HCT116 (cell line): Measurements from ENCODE around the gene CD2. TPM values are rescaled to one million over a fixed set of nuclear protein-coding genes. Genes with fewer than 3 reads are reported as not detected.

Source experiments
- ATAC-seq: fragments of 200-7000 bp; cut with Tn5 transposase; 2 replicates; pipeline ENCODE4 v1.9.1; 2020; ENCODE audit warnings: mild to moderate bottlenecking, moderate library complexity
- BruUV-seq: library from RNA; stranded (reverse); fragments of 400-500 nt; replicated peaks from 2 replicates; lab custom pipeline; 2021; lab: Mats Ljungman, UMichigan
- CTCF ChIA-PET: fragments of 300-600 bp; sonication (Branson Sonifier 250); formaldehyde crosslinking; loops from one replicate; lab custom pipeline; 2021; ENCODE audit warnings: antibody characterized with exemption; lab: Charles Lee
- POLR2A ChIA-PET: fragments of 300-600, 350-600 bp; sonication (Branson Sonifier 250); formaldehyde crosslinking; loops from one replicate; lab custom pipeline; 2021; ENCODE audit warnings: antibody characterized with exemption; lab: Charles Lee
- RAD21 ChIA-PET, 2 experiments: fragments of 300-600 bp; sonication (Branson Sonifier 250); formaldehyde crosslinking; loops; one replicate each; lab custom pipeline; 2023; ENCODE audit warnings: low total read pairs in 2 of 2; ENCODE audit not compliant: uncharacterized antibody in 2 of 2, unreplicated experiment in 2 of 2, low non-redundant PET in 1 of 2; lab: Charles Lee
- DNase-seq: peaks from one replicate; pipeline ENCODE4 v3.0.0-alpha.2; 2010; ENCODE audit warnings: low read depth, low spot score
- H2AFZ ChIP-seq: fragments of 200-600 bp; shearing (Covaris generic), sonication (generic); 2 replicates; pipeline ENCODE4 v1.6.1; 2017; ENCODE audit warnings: low read depth, mixed run types, mixed read lengths, antibody characterized with exemption, low read length; ENCODE audit not compliant: poor library complexity, severe bottlenecking
- H3K27ac ChIP-seq: 2 replicates; pipeline ENCODE4 v1.5.1; 2012; ENCODE audit warnings: low read depth, low read length
- H3K27me3 ChIP-seq: fragments of 200-600 bp; sonication (generic); 2 replicates; pipeline ENCODE4 v1.6.1; 2016; ENCODE audit warnings: mixed run types, low read length, mixed read lengths; ENCODE audit not compliant: insufficient read depth
- H3K36me3 ChIP-seq, 2 experiments: fragments of 200-500 bp in 1 of 2; fragments of 200-600 bp in 1 of 2; sonication (Bioruptor generic) in 1 of 2; sonication (generic) in 1 of 2; 2 replicates each; pipeline versions ENCODE4 v1.5.1 to v1.6.1; 2014 to 2016; ENCODE audit warnings: low read length in 2 of 2, inconsistent platforms in 1 of 2, mixed read lengths in 1 of 2, mixed run types in 1 of 2; ENCODE audit not compliant: insufficient read depth in 2 of 2, control insufficient read depth in 1 of 2
- H3K4me1 ChIP-seq, 2 experiments: fragments of 200-600 bp in 1 of 2; sonication (generic) in 1 of 2; 2 replicates each; pipeline versions ENCODE4 v1.5.1 to v1.6.1; 2012 to 2017; ENCODE audit warnings: low read length in 2 of 2, inconsistent platforms in 1 of 2, mild to moderate bottlenecking in 1 of 2, mixed read lengths in 1 of 2, mixed run types in 1 of 2, moderate library complexity in 1 of 2; ENCODE audit not compliant: insufficient read depth in 2 of 2, control insufficient read depth in 1 of 2
- H3K4me2 ChIP-seq: fragments of 200-600 bp; sonication (generic); 2 replicates; pipeline ENCODE4 v1.6.1; 2017; ENCODE audit warnings: mixed run types, low read length, mixed read lengths
- H3K4me3 ChIP-seq, 2 experiments: fragments of 200-600 bp in 1 of 2; sonication (generic) in 1 of 2; replicated peaks in 1 of 2; 2 replicates each; pipeline ENCODE4 v1.5.1; 2011 to 2016; ENCODE audit warnings: low read length in 2 of 2, control low read depth in 1 of 2, low read depth in 1 of 2, mild to moderate bottlenecking in 1 of 2, mixed read lengths in 1 of 2, mixed run types in 1 of 2
- H3K79me2 ChIP-seq: fragments of 200-600 bp; sonication (generic); 2 replicates; pipeline ENCODE4 v1.6.1; 2017; ENCODE audit warnings: mild to moderate bottlenecking, mixed run types, low read length, moderate library complexity, mixed read lengths; ENCODE audit not compliant: insufficient read depth
- H3K9ac ChIP-seq: fragments of 200-600 bp; sonication (generic); 2 replicates; pipeline ENCODE4 v1.6.1; 2016; ENCODE audit warnings: low read length, mixed read lengths
- H3K9me2 ChIP-seq: fragments of 200-600 bp; sonication (generic), shearing (Covaris generic); 2 replicates; pipeline ENCODE4 v1.6.1; 2017; ENCODE audit warnings: mixed run types, mild to moderate bottlenecking, moderate library complexity; ENCODE audit not compliant: insufficient read depth
- H3K9me3 ChIP-seq, 2 experiments: fragments of 200-500 bp in 1 of 2; fragments of 200-600 bp in 1 of 2; sonication (Bioruptor generic) in 1 of 2; sonication (generic) in 1 of 2; 2 replicates each; pipeline ENCODE4 v1.6.1; 2014 to 2017; ENCODE audit warnings: low read length in 2 of 2, mixed read lengths in 2 of 2, inconsistent platforms in 1 of 2, low read depth in 1 of 2, mild to moderate bottlenecking in 1 of 2, mixed run types in 1 of 2, moderate library complexity in 1 of 2; ENCODE audit not compliant: control insufficient read depth in 1 of 2, insufficient read depth in 1 of 2
- H4K20me1 ChIP-seq: fragments of 200-600 bp; sonication (generic), shearing (Covaris generic); 2 replicates; pipeline ENCODE4 v1.6.1; 2017; ENCODE audit warnings: mixed run types, mild to moderate bottlenecking, moderate library complexity; ENCODE audit not compliant: insufficient read depth
- CBX3 ChIP-seq: IDR thresholded peaks from 2 replicates; pipeline ENCODE4 v1.6.1; 2012; ENCODE audit warnings: low read depth
- CEBPB ChIP-seq: IDR thresholded peaks from 2 replicates; pipeline ENCODE4 v1.6.1; 2012; ENCODE audit warnings: low read depth
- EGR1 ChIP-seq: IDR thresholded peaks from 2 replicates; pipeline ENCODE4 v1.6.1; 2012; ENCODE audit warnings: low read depth
- EZH2 ChIP-seq: fragments of 200-600 bp; sonication (generic); IDR thresholded peaks from 2 replicates; pipeline ENCODE4 v1.6.1; 2017; ENCODE audit warnings: antibody characterized with exemption, mixed run types
- EZH2phosphoT487 ChIP-seq: fragments of 200-600 bp; IDR thresholded peaks from 2 replicates; pipeline ENCODE4 v1.6.1; 2018; ENCODE audit warnings: antibody characterized with exemption, borderline replicate concordance
- JUND ChIP-seq: IDR thresholded peaks from 2 replicates; pipeline ENCODE4 v1.6.1; 2012
- RAD21 ChIP-seq: IDR thresholded peaks from 2 replicates; pipeline ENCODE4 v1.6.1; 2012; ENCODE audit warnings: low read depth, mild to moderate bottlenecking
- SIN3A ChIP-seq: IDR thresholded peaks from 2 replicates; pipeline ENCODE4 v1.6.1; 2012; ENCODE audit warnings: low read depth
- TCF7L2 ChIP-seq: IDR thresholded peaks from 2 replicates; pipeline ENCODE4 v1.7.0; 2011; ENCODE audit warnings: borderline replicate concordance, inconsistent platforms; ENCODE audit not compliant: insufficient read depth, insufficient read length; ENCODE audit errors: extremely low read depth
- YY1 ChIP-seq: IDR thresholded peaks from 2 replicates; pipeline ENCODE4 v1.6.1; 2011; ENCODE audit warnings: low read length, low read depth, moderate library complexity, mild to moderate bottlenecking; ENCODE audit not compliant: insufficient replicate concordance; ENCODE audit errors: extremely low read depth
- ZFX ChIP-seq: fragments of 450-650 bp; IDR thresholded peaks from 2 replicates; pipeline ENCODE4 v1.6.1; 2017
- intact Hi-C: fragments of 100-400 bp; cut with micrococcal nuclease; formaldehyde crosslinking; loops from 2 replicates; pipeline ENCODE4 v1.10.0; 2022
- total RNA-seq: library from RNA; stranded (reverse); gene quantifications from one replicate; pipeline ENCODE4 v1.2.1, GENCODE V29; 2021; ENCODE audit not compliant: unreplicated experiment
- TF ChIP-seq, protein P1 (sequence below): IDR thresholded peaks from 2 replicates; pipeline ENCODE4 v1.6.1; 2012; ENCODE audit warnings: low read depth
- TF ChIP-seq, protein P2 (sequence below): IDR thresholded peaks from 2 replicates; pipeline ENCODE4 v1.6.1; 2011; ENCODE audit warnings: mild to moderate bottlenecking, low read length, moderate library complexity; ENCODE audit not compliant: insufficient replicate concordance; ENCODE audit errors: extremely low read depth
- TF ChIP-seq, protein P3 (sequence below): IDR thresholded peaks from 2 replicates; pipeline ENCODE4 v1.6.1; 2012

CD2 gene
- total RNA-seq, 1 experiment from 2014 or later, result 0.57 TPM

DNA sequence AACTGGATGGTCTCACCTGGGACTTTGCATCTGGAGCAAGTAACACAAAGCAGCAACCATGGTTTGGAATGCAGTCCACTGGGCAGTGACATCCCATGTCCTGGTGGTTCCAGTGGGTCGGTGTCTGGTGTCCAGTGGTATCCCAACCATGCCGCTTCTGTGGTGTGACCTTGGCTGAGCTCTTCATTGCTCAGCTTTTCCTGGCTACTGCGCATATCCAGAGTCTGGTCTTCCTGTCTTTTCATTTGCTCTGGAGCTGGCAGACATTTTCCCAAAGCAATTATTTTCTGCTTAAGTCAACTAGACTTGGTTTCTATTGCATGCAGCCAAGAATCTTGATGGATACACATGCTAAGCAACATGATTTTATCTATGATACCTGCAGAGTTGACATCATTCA is 28.4 kb upstream of the CD2 start (continued):
- TF ChIP-seq, protein P1, sequence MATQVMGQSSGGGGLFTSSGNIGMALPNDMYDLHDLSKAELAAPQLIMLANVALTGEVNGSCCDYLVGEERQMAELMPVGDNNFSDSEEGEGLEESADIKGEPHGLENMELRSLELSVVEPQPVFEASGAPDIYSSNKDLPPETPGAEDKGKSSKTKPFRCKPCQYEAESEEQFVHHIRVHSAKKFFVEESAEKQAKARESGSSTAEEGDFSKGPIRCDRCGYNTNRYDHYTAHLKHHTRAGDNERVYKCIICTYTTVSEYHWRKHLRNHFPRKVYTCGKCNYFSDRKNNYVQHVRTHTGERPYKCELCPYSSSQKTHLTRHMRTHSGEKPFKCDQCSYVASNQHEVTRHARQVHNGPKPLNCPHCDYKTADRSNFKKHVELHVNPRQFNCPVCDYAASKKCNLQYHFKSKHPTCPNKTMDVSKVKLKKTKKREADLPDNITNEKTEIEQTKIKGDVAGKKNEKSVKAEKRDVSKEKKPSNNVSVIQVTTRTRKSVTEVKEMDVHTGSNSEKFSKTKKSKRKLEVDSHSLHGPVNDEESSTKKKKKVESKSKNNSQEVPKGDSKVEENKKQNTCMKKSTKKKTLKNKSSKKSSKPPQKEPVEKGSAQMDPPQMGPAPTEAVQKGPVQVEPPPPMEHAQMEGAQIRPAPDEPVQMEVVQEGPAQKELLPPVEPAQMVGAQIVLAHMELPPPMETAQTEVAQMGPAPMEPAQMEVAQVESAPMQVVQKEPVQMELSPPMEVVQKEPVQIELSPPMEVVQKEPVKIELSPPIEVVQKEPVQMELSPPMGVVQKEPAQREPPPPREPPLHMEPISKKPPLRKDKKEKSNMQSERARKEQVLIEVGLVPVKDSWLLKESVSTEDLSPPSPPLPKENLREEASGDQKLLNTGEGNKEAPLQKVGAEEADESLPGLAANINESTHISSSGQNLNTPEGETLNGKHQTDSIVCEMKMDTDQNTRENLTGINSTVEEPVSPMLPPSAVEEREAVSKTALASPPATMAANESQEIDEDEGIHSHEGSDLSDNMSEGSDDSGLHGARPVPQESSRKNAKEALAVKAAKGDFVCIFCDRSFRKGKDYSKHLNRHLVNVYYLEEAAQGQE, result no peak
- TF ChIP-seq SIN3A, result no peak
- no peak for TF ChIP-seq CEBPB
- no peak for TF ChIP-seq YY1
- TF ChIP-seq, all 23 proteins: peak for 0

DNA sequence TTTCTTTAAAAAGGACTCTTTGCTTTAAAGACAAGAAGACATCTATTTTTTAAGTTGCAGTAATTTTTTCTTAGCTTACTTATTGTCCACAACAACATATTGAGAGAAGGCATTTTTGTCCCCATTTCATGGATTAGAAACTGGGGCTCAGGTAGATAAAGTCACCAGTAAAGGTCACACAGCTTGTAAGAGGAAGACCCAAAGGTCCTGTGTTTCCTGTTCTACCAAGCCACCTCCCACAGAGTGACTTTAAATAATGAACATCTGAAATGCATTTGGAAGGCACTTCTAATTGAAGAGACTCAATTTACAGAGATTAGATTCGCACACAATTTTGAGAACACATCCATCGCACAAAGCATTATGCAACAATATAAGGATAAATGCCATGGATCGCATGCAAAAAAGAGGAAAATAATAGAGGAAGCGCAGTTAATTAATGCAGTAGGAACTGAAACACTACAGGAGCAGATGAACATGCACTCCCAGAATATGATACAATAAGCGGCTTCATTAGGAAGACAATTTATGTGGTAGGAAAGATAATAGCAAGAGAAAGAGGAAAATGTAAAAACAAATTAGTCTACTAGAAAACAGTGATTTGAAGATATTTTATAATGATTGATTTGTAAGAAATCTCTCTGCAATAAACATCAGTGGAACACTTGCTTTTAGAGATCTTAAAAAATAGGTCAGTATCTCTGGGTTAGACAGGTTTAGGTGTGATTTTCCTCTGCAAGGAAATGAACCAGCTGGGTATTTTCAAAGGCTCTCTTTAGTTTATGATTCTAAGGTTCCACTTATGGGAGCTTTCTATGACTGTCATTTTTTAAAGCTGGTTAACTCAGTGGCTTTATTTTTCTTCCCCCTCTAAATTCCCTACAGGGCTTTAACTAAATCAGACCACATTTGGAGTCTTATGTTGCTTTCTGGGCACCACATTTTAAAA is 27.1 kb upstream of the CD2 start:
- H3K36me3 ChIP-seq, result no peaks in the 10 kb centered on the region
- H4K20me1 ChIP-seq, result no peaks in the 10 kb centered on the region
- ATAC-seq (no peak), DNase-seq (no peak)
- 0 out of 2 replicates have a peak, but pooled peaks cover 3% of the 10 kb centered on the region for H3K27me3 ChIP-seq
- no peak overlapping the region for H2AFZ ChIP-seq
- no peaks in the 10 kb centered on the region for H3K9me3 ChIP-seq
- CTCF ChIA-PET, result interaction anchor here (5.1 kb wide), 1 partner anchor 11 kb away, joined by 28 read pairs; no protein-coding TSS in a partner anchor
- intact Hi-C loops, result loop anchor here (10.0 kb wide), 1 partner anchor 152 kb away; the partner anchor contains the start of gene CD58
- no peaks in the 10 kb centered on the region for H3K4me1 ChIP-seq
- no peak overlapping the region for H3K27ac ChIP-seq
- H3K4me2 ChIP-seq, result no peak overlapping the region
- POLR2A ChIA-PET, result no interaction called here
- RAD21 ChIA-PET, result no interaction called here
- no peaks in the 10 kb centered on the region for H3K9me2 ChIP-seq
- no peaks in the 10 kb centered on the region for H3K79me2 ChIP-seq
- TF ChIP-seq EZH2 (no peak), CBX3 (no peak), SIN3A (no peak), TCF7L2 (no peak), ZFX (no peak), EZH2phosphoT487 (no peak), RAD21 (no peak), EGR1 (no peak), JUND (no peak)
- TF ChIP-seq, protein P2, sequence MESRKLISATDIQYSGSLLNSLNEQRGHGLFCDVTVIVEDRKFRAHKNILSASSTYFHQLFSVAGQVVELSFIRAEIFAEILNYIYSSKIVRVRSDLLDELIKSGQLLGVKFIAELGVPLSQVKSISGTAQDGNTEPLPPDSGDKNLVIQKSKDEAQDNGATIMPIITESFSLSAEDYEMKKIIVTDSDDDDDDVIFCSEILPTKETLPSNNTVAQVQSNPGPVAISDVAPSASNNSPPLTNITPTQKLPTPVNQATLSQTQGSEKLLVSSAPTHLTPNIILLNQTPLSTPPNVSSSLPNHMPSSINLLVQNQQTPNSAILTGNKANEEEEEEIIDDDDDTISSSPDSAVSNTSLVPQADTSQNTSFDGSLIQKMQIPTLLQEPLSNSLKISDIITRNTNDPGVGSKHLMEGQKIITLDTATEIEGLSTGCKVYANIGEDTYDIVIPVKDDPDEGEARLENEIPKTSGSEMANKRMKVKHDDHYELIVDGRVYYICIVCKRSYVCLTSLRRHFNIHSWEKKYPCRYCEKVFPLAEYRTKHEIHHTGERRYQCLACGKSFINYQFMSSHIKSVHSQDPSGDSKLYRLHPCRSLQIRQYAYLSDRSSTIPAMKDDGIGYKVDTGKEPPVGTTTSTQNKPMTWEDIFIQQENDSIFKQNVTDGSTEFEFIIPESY, result no peak
- TF ChIP-seq, protein P3, sequence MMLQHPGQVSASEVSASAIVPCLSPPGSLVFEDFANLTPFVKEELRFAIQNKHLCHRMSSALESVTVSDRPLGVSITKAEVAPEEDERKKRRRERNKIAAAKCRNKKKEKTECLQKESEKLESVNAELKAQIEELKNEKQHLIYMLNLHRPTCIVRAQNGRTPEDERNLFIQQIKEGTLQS, result no peak
- H3K4me3 ChIP-seq, result no peak overlapping the region
- no TSS peak for BruUV-seq
- no peak overlapping the region for H3K9ac ChIP-seq
